ENCODE results near the gene STK11IP. TPM values are rescaled to one million over a fixed set of nuclear protein-coding genes. Genes with fewer than 3 reads are reported as not detected.
A peak's percentile ranks its signal among the peaks of the same experiment; 100 is the strongest.

The STK11IP gene
- total RNA-seq, 1 donor from 2014 or later: 25.5 TPM

DNA sequence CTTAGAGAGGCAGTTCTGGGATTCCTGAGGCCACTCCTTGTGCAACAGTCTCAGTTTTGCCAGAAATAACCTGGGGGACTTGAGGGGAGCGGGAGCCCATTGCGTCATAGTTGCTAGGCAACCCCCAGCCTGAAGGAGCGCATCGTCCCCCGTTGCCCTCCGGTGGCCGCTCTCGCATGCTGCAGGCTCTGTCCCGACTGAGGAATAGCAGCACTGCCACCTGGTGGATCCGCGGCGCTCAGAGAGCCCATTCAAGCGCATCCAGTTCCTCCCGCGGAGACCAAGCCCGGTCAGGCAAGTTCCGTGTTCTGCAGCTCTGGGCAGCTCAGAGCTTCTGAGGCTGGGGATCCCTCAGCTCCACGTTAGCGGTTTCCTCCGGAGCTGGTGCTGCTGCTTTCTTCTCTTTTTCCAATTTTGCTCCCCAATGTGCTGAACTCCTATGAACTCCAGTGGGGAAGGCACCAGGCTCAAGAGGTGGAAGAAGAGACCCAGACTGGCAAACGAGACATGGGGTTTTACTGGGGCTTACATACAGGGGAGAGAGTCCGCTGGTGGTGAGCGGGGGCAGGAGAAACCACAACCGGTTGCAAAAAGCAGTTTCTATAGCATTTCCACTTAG lies 44.9 kb downstream of the STK11IP start:
- Mint-ChIP-seq H3K9me3 (ENCODE audit: low read depth) (no peaks in the 10 kb centered on the region), H3K36me3 (ENCODE audit: low read depth) (peaks cover 2% of the 10 kb centered on the region), H3K4me3 (ENCODE audit: unreplicated experiment) (no peak overlapping the region), H3K27ac (ENCODE audit: unreplicated experiment) (peak overlapping the region; percentile 68), H3K4me1 (ENCODE audit: low read depth) (peaks cover 24% of the 10 kb centered on the region), H3K27me3 (ENCODE audit: low read depth) (no peaks in the 10 kb centered on the region)
- peak; percentile 97 for DNase-seq (ENCODE audit: low spot score)
- TF ChIP-seq, protein P1, sequence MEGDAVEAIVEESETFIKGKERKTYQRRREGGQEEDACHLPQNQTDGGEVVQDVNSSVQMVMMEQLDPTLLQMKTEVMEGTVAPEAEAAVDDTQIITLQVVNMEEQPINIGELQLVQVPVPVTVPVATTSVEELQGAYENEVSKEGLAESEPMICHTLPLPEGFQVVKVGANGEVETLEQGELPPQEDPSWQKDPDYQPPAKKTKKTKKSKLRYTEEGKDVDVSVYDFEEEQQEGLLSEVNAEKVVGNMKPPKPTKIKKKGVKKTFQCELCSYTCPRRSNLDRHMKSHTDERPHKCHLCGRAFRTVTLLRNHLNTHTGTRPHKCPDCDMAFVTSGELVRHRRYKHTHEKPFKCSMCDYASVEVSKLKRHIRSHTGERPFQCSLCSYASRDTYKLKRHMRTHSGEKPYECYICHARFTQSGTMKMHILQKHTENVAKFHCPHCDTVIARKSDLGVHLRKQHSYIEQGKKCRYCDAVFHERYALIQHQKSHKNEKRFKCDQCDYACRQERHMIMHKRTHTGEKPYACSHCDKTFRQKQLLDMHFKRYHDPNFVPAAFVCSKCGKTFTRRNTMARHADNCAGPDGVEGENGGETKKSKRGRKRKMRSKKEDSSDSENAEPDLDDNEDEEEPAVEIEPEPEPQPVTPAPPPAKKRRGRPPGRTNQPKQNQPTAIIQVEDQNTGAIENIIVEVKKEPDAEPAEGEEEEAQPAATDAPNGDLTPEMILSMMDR (IDR thresholded peaks at IDR 0.05): peak; percentile 96

DNA sequence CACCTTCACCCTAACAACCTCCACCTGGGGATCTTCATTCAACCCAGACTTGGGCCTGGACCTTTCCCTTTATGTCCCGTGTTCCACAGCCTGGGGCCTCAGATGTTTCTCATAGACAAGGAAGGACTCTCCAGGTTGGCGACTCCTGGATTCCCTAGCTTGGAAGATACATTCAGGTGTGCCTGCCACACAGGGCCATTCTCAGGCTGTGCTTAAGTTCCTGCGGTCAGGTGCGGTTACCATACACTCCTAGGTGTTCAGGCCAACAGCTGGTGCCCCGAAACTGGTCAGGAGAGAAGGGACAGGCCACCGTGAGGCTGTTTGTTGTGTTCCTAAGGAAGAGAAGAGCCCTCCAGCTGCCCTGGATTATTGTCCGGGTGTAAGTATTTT lies 45.4 kb downstream of the STK11IP start:
- Mint-ChIP-seq H3K4me1 (ENCODE audit: low read depth) (peaks cover 24% of the 10 kb centered on the region), H3K9me3 (ENCODE audit: low read depth) (no peaks in the 10 kb centered on the region), H3K36me3 (ENCODE audit: low read depth) (peaks cover 2% of the 10 kb centered on the region), H3K27me3 (ENCODE audit: low read depth) (no peaks in the 10 kb centered on the region), H3K27ac (ENCODE audit: unreplicated experiment) (no peak overlapping the region), H3K4me3 (ENCODE audit: unreplicated experiment) (no peak overlapping the region)
- DNase-seq (ENCODE audit: low spot score): no peak
- TF ChIP-seq, protein P1 (IDR thresholded peaks at IDR 0.05): no peak

DNA sequence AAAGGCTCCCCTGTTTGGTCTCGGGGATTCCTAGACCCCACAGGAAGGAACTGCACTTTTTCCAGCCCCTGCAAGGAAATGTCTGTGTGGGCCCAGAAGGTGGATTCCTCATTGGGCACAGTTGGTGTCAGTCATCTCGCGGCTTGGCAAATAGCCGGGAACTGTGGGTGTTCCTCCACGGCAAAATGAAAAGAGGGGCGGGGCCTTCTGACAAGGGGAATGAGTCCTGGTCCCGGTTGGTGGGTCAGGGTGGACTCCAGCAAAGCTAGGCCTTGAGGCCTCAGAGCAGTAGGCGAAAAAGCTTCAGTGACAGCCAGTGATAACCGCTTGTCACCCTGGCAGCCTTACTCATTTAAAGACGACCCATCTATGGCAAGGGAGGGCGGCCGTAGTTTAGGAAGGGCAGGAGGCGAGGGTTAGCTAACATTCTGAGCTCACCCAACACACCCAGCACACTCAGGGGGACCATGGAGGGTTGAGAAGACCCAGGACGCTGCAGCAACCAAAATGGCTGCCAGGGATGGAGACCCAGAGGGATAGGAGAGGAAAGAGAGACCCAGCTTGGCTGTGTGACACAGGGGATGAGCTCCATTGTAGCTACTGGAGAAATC lies 46.2 kb downstream of the STK11IP start:
- Mint-ChIP-seq H3K27me3 (ENCODE audit: low read depth) (no peaks in the 10 kb centered on the region), H3K4me1 (ENCODE audit: low read depth) (peaks cover 24% of the 10 kb centered on the region), H3K9me3 (ENCODE audit: low read depth) (no peaks in the 10 kb centered on the region), H3K27ac (ENCODE audit: unreplicated experiment) (no peak overlapping the region), H3K4me3 (ENCODE audit: unreplicated experiment) (no peak overlapping the region), H3K36me3 (ENCODE audit: low read depth) (peaks cover under 1% of the 10 kb centered on the region)
- TF ChIP-seq, protein P1 (IDR thresholded peaks at IDR 0.05): no peak
- DNase-seq (ENCODE audit: low spot score): no peak

DNA sequence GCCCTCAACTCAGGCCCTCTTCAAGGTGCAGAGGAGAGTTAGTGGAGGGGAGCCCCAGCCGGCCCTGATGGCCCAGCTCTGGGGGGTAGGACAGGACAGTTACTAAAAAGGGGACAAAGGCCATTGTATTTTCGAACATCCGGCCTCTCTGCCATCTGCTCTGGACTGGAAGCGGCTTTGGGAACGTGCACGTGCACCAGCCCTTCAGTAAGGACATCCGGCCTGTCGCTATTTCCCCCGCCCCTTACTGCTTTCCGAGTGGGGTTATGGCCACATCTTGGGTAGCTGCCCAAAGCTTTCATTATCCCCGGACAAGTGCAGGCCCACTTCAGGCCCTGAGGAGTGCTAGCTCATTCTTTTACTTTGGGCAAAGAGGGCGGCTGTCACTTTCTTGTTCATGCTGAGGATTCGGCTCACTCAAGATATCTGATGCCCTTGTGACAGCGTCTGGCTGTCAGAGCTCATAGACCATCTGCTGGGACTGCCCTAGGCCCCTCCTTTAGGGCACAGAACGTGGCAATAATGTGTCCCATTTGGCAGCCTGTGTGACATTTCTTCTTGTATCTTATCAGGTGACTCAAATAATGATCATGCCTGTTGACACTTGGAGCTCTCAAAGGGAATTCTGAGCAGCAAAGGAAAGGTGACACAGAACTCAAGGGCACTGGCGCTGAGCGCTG lies 47.3 kb downstream of the STK11IP start:
- H3K9me3 Mint-ChIP-seq (ENCODE audit: low read depth): no peaks in the 10 kb centered on the region
- no peak for DNase-seq (ENCODE audit: low spot score)
- peak overlapping the region; percentile 90 for H3K27ac Mint-ChIP-seq (ENCODE audit: unreplicated experiment)
- H3K4me1 Mint-ChIP-seq (ENCODE audit: low read depth): peaks cover 24% of the 10 kb centered on the region
- no peak overlapping the region for H3K4me3 Mint-ChIP-seq (ENCODE audit: unreplicated experiment)
- H3K27me3 Mint-ChIP-seq (ENCODE audit: low read depth): no peaks in the 10 kb centered on the region
- H3K36me3 Mint-ChIP-seq (ENCODE audit: low read depth): no peaks in the 10 kb centered on the region
- TF ChIP-seq, protein P1 (IDR thresholded peaks at IDR 0.05): no peak

DNA sequence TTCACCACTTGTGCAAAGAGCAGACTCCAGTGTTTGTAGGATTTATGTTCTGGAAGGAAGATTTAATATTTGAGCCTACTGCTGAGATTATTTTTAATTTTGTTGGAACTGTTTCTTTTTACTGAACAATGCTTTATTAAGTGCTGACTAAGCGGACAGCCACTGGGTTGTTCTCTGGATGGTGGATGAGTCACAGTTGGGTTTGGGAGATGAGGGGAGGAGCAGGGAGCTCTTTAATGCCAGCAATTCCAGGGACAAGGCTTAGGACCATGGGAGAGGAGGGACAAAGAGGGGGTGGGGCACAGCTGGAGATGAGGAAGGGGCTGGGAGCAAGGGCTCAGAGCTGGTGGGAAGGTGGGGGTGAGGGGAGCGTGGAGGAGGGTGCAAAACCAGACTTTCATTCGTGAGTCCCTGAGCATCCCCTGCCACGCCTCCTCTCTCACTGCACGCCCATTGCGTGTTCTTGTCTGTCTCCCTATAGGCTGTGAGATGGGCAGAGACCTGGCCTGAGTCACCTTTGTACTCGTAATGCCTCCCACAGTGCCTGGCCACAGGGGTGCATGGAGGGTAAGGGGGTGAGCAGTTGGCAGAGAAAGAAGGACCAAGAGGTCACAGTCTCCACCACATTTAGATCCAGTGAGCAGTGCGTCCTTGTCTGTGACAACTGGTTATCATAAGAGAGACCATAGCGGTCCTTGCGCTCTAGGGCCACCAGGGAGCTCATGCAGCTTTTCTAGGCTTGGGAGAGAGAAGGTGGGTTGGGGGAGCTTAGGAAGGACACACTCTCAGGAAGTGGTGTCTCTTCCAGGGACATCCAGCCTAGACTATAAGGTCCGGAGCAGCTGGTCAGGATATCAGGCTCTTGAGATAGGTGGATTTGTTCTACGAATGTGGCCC lies 48.2 kb downstream of the STK11IP start:
- H3K4me3 Mint-ChIP-seq (ENCODE audit: unreplicated experiment): no peak overlapping the region
- H3K9me3 Mint-ChIP-seq (ENCODE audit: low read depth): no peaks in the 10 kb centered on the region
- TF ChIP-seq, protein P1 (IDR thresholded peaks at IDR 0.05): no peak

More for the DNA sequence above, 48.2 kb downstream of the STK11IP start:
- DNase-seq (ENCODE audit: low spot score): no peak
- Mint-ChIP-seq H3K27ac (ENCODE audit: unreplicated experiment) (peak overlapping the region; percentile 90), H3K27me3 (ENCODE audit: low read depth) (no peaks in the 10 kb centered on the region), H3K4me1 (ENCODE audit: low read depth) (peaks cover 27% of the 10 kb centered on the region), H3K36me3 (ENCODE audit: low read depth) (no peaks in the 10 kb centered on the region)
